SIG-M5 treated with dmso at 0.1 percent for 504 hours (cell line): Measurements from ENCODE around the gene SMG1.
A peak's percentile ranks its signal among the peaks of the same experiment; 100 is the strongest.
"Not testable (repeated sequence)": the region's sequence is repeated elsewhere in the genome, so short reads cannot be mapped to it uniquely, and the experiment has no call there.

Experiments used
- DNase-seq: peaks from one replicate; lab custom pipeline; 2025; ENCODE audit not compliant: unreplicated experiment; lab: John Stamatoyannopoulos, UW

Gene SMG1

GRCh38 chr16:18772171-18772570 lies 154.0 kb downstream of the SMG1 start:
- DNase-seq, result not testable (repeated sequence)

GRCh38 chr16:18770336-18770962 lies 155.8 kb downstream of the SMG1 start:
- DNase-seq, result not testable (repeated sequence)

GRCh38 chr16:18767217-18767616 lies 159.0 kb downstream of the SMG1 start:
- DNase-seq, result not testable (repeated sequence)

- not testable (repeated sequence) for DNase-seq
Observed at GRCh38 chr16:18762713-18763112, 163.5 kb downstream of the SMG1 start.

- peak; percentile 16 for DNase-seq
Observed at GRCh38 chr16:18759598-18760520, 166.3 kb downstream of the SMG1 start.

- DNase-seq, result not testable (repeated sequence)
Observed at GRCh38 chr16:18757960-18758660, 168.1 kb downstream of the SMG1 start.

- DNase-seq, result not testable (repeated sequence)
Observed at GRCh38 chr16:18756639-18757038, 169.6 kb downstream of the SMG1 start.
